Measurements from ENCODE around the gene PDS5B.

- TF ChIP-seq CTCF (IDR thresholded peaks at IDR 0.05) (no peak), POLR2A (IDR thresholded peaks at IDR 0.05) (no peak)
Observed at GRCh38 chr13:32587811-32588170, 1.5 kb downstream of the PDS5B start.
